HCEC 1CT (cell line): Measurements from ENCODE around the gene MCC.
"Not testable (repeated sequence)": the region's sequence is repeated elsewhere in the genome, so short reads cannot be mapped to it uniquely, and the experiment has no call there.

Experiments
- DNase-seq: peaks from one replicate; pipeline ENCODE4 v3.0.0-alpha.2; 2017

The MCC gene

DNA sequence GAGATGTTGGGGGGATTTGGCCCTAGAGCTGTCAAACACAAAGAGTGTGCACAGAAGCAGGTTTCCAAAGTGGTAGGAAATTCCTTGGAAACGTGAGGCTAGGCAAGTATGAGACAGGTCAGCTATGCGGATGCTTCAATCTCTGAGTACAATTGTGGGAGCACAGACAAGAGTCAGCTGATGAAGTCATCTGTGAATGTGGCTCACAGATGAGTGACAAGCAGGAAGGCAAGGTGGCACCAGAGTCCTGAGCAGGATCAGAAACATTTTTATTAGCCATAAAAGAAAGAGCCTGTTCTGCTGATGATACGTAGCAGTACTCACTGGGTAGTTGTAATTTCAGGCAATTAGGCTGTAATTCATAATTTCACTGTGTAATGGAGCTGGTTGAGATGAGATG is 394.7 kb downstream of the MCC start:
- DNase-seq = no peak

DNA sequence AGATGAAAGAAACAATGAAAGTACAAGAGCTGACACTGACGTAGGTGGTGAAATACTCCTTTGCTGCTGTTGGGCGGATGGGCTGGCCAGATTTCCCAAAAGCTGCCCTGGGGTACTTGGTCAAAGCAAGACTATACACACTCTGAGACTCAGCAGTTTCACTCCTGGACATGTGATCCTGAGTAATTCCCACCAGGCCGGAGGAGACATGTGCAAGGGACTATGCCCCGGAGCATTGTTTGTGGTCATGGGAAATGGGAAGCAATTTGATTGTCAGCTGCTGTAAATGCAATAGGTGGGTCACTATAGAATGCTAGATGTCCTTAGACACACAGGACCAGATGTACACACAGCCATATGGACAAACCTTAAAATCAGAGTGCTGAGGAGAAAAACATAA is 395.6 kb downstream of the MCC start:
- DNase-seq = peak; percentile 17

DNA sequence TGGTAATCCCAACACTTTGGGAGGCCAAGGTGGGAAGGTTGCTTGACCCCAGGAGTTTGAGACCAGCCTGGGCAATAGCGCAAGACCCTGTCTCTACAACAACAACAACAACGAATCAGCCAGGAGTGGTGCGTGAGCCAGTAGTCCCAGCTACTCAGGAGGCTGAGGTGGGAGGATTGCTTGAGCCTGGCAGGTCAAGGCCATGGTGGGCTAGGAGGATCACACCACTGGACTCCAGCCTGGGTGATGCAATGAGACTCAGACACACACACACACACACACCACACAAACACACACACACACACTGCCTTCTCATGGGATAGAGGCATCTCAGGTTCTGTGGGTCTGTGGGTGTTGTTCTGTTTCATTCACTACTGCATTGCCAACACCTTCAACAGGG is 396.6 kb downstream of the MCC start:
- no peak for DNase-seq

DNA sequence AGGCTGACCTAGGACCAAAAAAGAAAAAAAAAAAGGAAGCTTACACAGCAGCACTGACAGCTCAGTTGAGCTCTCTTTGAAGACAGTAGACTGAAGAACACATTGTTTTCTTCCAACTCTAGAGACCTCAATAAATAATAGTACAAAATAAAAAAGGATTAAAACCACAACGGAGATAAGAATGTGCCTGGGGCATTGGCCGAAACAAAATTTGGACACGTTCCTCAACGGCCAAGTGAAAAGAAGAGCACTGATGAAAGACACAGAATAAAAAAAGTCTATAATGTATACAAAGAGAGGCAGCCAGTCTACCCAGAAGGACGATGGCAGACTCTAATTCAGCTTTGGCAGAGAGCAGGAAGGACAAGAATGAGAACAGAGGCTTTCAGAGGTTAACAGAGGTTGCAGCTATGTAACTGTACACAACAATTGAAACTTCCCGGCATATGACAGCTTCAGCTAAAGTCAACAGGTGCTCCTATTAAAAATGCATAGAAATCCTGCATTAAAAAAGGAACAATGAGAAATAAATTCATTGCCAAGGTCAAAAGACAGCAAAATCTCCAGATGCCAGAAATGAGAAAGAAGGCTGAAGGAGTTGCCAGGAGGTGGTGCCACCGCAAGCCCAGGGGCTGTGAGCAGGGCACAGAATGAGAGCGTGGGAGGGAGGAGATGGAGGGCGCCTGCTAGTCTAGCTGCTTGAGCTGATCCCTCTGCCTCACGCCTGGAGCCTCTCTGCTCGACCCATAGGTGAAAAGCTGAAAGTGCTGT is 397.7 kb downstream of the MCC start:
- no peak for DNase-seq

DNA sequence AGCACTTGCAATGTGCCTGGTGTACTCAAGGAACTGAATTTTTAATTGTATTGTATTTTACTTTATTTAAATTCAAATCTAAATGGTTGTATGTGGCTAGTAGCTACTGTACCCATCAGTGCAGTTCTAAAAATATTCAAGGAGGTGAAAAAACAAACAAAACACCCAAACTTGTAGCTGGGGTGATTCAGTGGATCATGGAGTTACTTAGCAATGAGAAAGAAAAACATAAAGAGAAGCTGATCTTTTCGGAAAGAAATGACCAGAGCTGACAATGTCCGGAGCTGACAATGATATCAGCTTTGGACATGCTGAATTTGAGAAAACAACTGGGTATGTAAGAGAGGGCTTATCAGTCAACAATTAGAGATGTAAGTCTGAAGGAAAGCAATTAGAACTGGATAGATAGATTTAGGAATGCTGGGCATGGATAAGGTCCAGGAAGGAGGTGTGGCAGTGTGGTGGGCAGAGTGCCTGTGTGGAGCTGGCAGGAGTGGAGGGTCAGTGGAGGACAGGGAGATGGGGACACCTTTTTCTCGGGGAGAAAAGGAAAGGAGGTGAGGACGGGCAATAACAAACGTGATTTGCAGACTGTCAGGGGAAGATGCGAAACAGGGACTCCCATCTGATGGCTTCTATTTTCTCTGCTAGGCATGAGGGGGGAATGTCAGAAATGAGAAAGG is 398.5 kb downstream of the MCC start:
- DNase-seq = no peak

DNA sequence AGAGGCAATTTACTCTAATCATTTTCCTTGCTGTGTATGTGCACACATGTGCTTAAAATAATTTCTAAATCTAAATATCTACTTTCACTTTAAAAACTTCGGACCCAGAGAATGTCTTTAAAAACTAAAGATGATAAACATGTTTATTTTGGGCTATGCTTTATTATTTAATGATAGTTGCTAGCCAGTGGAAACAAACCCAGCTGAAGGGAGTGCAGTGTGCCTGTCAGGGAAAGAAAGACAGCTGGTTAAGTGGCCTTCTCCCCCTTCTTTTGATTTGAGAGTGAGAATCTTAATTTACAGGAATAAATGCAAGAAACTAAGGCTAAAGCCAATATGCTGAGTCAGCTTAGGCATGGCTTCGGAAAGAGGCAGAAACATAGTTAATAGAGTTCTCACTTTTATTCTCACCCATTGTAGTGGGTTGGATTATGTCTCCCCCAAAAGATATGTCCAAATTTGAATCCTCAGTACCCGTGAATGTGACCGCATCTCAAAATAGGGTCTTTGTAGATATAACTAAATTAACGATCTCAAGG is 400.2 kb downstream of the MCC start:
- DNase-seq = no peak

DNA sequence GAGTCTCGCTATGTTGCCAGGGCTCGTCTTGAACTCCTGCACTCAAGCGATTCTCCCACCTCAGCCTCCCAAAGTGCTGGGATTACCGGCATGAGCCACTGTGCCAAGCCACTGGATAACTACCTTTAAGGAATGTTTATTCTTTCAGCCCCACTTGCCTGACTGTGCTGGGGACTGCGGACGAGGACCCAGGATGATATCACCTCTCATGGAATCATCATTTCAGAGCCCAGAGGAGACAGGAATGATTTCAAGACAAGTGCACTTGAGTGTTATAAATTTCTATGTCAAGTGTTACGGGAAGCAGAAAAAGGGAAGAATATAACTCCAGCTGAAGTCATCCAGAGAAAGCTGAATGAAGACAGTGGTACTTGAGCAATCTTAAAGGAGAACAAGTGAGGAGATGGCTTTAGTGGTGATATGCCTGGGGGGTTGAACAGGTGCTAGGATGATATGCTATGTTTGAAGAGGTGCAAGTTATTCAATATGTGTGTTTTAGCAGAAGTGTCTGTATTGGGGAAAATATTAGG is 402.3 kb downstream of the MCC start:
- no peak for DNase-seq

DNA sequence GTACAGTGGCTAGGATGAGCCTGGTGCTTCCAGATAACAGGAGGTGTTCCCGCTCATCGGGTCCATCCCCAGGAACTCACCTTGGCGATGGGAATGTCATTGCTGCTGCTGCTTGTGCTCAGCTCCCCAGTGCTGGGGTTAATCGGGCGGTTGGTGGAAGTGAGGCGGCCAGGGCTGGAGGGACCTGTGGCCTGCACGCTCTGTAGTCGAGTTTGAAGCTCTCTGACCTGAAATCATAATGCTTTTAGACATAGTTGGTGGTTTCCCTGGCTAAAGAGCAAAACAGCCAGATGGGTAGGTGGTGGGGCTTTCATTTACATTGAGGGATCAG is 403.2 kb downstream of the MCC start:
- no peak for DNase-seq

DNA sequence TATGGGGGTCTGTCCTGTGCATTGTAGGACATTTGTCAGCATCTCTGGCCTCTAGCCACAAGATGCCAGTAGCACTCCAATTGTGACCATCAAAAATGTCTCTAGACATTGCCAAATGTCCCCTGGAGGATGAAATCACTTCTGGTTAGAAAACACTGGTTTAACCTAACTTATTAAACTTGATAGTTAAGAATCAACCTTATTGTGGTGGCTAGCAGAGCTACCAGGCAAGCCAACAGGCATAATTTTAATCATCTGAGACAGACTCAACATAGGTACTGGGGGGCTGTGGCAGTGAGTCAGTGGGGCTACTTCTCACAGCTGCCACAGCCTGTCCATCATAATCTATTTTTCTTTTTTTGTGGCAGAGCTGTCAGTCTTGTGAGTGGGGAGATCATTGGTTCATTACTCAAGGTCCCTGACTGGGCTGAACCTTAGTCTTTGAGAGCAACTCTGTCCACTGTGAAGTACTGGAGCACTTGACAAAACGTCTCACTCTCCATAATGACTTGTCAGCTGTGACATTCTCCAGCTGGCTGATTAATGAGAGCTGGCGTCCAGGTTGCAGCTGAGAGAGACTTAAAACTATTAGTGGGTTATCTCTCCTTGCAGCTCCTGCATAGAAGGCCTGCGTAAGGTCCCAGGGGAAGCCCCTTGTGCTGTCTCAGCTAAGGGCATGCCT is 403.7 kb downstream of the MCC start:
- no peak for DNase-seq

DNA sequence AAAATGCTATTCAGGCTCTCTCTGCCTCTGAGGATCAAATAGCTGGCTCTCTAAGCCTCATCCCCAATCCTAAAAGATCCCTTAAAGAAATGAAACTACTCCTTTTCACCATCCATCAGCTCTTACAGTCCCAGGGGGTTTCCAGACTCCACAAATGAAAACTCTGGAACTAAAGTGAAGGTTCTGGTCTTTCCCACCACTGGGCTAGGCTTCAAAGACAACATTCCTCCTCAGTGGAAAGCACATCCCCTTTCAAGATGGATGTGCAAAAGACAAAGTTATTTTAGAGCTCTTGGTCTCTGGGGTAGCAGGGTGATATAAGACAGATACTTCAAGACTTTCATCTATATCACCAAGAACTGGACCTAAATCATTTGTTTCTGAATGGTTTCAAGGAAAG is 404.8 kb downstream of the MCC start:
- DNase-seq = no peak

DNA sequence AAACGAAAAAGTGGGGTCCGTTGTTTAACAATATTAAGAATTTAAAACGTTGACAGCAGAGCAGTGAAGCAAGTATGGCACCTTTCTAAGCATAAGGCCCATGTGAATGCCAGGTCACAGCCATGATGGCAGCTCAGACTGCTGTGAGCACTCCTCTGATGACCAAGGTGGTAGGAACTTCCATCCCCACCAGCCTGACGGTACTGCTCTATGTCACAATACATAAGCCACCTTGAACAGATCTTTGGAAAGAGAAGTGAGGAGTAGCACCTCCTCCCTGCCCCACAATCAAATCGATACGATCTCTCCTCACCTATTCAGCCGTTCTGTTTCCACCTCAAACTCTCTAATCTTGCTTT is 405.7 kb downstream of the MCC start:
- DNase-seq = no peak

DNA sequence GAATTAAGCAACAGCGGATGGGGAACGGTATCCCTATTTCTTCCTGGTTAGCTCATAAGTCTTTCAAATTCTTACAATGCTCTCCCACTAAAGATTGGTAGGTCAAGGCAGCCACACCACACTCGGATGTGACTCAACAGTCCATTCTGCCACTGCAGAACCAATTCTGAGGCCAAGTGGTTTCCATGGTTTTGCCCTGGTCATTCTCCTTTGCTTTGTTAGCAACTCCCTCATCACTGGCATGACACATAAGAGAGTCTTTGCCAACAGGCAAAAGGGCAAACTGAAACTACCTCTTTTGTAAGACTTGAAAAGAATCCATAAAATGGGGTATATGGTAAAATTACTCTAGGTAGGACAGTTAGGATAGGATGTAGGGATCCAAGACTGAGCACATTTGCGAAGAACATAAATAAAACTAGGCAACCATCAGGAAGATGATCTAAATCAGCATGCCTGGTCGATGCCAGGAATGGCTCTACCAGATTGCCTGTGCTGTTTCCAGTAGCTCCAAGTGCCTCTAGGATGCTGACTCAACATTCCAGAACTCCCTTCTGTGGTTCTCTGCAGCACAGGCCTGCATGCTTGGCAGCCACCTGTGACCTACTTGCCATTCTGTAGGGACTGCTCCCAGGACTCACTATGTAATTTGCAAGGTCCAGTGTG is 406.2 kb downstream of the MCC start:
- DNase-seq = peak; percentile 84

DNA sequence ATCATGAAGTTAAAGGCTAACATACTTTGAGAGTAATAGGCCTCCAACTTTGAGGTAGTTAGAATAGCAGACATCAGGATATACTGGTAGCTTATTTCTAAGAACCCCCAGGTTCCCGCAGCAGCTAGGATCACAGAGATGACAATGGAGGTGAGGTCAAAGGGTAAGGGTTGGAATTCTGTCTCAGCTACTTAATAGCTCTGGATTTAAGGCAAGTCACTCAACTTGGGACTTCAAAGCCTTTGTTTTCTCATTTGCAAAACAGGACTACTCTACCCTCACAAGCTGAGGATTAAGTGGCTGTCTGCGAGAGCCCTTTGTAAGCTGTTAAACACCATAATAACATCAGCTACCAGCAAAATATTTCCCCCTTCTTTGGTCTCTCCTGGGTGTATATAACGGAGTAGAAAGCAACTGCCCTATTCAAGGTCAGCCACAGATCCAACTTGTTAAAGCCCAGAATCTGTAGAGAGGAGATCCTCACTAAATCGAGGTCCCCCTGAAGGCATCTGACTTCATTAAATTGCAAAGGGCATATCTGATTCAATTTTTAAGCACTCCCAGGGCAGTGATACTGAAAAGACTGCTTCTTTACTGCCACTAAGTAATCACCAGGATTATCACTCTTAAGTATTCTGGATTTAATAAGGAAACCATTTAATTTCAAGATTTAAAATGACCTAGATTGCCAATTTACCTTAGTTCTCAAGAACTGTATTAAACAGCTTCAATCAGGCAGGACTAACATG is 407.0 kb downstream of the MCC start:
- no peak for DNase-seq

DNA sequence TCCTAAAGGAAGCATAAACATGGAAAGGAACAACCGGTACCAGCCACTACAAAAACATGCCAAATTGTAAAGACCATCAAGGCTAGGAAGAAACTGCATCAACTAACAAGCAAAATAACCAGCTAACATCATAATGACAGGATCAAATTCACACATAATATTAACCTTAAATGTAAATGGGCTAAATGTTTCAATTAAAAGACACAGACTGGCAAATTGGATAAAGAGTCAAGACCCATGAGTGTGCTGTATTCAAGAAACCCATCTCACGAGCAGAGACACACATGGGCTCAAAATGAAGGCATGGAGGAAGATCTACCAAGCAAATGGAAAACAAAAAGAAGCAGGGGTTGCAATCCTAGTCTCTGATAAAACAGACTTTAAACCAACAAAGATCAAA is 411.6 kb downstream of the MCC start:
- DNase-seq = not testable (repeated sequence)

DNA sequence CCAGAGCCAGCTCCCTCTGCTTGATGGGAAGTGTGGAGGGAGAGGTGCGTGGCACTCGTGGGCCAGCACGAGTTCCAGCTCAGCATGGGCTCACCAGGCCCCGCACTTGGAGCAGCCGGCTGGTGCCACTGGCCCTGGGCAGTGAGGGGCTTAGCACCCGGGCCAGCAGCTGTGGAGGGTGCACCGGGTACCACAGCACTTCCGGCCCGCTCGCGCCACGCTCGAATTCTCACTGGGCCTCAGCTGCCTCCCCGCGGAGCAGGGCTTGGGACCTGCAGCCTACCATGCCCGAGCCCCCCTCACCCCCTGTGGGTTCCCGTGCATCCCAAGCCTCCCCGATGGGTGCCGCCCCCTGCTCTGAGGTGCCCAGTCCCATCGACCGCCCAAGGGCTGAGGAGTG is 413.2 kb downstream of the MCC start:
- no peak for DNase-seq

DNA sequence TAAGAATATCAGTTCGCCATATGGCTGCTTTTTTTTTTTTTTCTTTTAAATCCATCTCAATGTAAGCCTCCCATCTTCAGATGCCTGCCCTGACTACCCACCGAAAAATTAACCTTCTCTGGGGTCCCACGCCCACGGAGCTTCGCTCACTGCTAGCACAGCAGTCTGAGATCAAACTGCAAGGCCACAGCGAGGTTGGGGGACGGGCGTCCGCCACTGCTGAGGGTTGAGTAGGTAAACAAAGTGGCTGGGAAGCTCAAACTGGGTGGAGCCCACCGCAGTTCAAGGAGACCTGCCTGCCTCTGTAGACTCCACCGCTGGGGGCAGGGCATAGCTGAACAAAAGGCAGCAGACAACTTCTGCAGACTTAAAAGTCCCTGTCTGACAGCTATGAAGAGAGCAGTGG is 414.6 kb downstream of the MCC start:
- DNase-seq = not testable (repeated sequence)

DNA sequence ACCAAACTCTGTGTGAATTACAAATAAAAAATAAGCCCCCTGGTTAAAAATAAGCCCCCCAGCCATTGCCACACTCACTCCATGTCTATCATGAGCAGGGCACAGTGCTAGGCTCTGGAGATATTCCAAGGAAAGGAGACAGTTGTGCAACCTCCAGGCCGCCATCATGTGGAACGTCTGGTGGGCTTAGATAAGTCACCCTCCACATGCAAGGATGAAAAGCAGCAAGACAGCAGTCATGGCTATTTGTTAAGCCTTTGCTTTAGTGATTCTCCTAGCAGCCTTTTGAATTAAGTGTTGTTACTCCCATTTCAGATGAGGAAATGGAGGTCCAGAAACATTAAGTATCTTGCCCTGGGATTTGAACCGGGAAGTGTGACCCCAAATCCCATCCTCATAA is 416.9 kb downstream of the MCC start:
- DNase-seq = no peak

DNA sequence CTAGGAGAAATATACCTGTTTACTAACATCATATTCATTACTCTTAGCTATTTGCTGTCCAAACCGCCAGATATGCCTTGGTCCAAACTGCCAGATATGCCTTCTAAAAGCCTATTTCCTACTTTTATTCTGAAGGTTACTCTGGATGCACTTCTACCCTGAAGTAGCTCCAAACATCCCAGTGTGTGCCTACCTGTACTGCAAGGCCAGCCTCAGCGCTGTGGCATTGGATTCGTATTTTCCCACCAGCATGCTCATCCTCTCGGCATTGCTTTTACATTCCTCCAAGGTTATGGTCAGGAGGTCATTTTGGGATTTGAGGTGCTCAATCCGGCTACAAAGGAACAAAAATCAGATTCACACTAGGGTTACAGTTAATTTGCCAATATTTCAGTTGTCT is 417.4 kb downstream of the MCC start:
- no peak for DNase-seq

DNA sequence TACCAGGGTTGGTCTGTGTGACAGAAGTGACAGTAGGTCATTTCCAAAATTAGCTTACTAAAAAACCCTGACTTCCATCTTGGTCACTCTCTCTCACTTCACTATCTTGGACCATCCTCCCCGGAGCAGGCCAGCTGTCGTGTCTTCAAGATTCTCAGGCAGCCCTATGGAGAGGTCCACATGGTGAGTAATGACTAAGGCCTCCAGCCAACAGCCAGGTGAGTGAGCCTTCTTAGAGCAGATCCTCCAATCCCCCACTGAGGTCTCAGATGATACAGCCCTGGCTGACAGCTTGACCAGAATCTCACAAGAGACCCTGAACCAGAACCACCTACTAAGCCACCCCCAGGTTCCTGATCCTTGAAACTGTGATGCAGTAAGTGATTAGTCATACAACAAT is 419.7 kb downstream of the MCC start:
- DNase-seq = no peak

DNA sequence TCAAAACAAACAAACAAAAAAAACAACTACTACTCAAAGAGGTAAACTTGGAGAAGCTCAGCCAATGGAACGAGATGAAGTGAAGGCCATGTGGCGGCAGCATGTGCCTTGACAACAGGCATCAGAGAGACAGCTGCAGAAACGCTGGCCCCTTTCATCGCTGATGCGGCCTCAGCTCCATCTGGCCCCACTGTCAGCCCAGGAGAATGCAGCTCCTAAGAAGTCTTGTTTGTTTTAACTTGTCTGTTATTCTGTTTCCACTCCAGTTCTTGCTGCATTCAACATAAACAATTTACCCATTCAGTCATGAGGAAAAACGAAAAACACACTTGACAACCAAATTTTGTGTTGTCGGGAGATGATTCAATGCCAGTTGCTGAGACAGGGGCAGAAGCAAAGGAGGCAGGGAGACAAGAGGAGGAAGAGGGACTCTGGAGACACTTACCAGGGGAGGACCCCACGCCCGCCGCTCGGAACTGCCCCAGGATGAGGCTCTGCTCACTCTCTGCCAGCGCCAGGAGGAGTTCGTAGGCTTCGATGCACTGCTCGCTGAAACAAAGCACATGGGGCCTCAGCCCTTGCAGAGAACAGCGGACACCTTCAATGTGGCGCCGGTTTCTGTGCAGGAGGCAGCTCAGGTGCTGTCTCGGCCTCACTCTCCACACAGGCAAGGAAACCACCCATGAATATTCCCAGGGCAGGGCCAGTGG is 420.5 kb downstream of the MCC start:
- no peak for DNase-seq

DNA sequence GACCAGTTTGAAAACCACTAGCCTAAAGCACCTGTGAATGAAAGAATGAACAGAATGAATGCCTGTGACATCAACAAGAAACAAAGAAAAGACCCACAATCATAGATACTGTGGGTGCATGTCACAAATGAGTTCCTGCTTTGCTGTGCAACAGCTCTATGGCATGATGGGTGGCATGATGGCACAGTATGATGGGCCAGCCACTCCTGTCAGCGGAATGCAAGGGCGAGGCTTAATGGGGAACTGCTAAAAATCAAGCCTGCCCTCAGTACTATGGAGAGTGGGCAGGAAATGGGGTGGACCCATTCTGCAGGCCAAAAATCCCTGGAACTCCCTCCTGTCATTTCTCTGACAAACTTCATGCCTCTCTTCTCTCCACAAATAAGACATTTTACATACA is 422.6 kb downstream of the MCC start:
- DNase-seq = no peak

DNA sequence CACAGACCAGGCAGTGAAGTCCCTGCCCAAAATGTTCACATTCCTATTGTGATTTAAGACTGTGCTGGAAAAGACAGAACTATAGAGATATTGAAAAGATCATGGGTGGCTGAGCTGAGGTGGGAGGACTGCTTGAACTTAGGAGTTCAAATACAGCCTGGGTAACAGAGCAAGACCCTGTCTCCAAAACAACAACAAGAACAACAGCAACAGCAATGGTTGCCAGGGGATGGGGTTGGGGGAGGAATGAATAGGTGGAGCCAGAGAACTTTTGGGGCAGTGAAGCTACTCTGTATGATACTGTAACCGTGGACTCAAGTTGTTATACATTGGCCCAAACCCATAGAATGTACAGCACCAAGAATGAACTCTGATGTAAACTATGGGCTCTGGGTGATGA is 423.4 kb downstream of the MCC start:
- no peak for DNase-seq
